Measurements from ENCODE around the gene BHLHE41. TPM values are rescaled to one million over a fixed set of nuclear protein-coding genes. Genes with fewer than 3 reads are reported as not detected.

The BHLHE41 gene
- polyA plus RNA-seq, 1 of the 3 experiments (the other 2 are of a cell fraction), result 16.1 TPM

GRCh38 chr12:26122681-26123481 is 2.0 kb downstream of the BHLHE41 start:
- CTCF ChIA-PET, result interaction anchor here (0.7 to 10.1 kb wide), 25 partner anchors 8 to 687 kb away, joined by 3 to 64 read pairs (median 3); partner anchors contain the start of gene SSPN
- Histone ChIP-seq H3K27ac (ENCODE audit: low read depth in 2 of 2, low read length in 1 of 2) (peak overlapping the region in 1 of 2 experiments; percentile 69; a peak in 2 of 4 replicates), H2AFZ (ENCODE audit: low read depth) (peak overlapping the region; percentile 45; the same call in 1 of the 2 replicates), H3K36me3 (replicated peaks in 1 of 2; ENCODE audit: control insufficient read depth in 1 of 2, insufficient read depth in 2 of 2, low read length in 1 of 2) (no peaks in the 10 kb centered on the region), H3K4me2 (peak overlapping the region; percentile 98), H3K4me3 (ENCODE audit: low read depth in 2 of 2, low read length in 1 of 2) (peak overlapping the region; percentile 65 to 80), H3K9me3 (no peaks in the 10 kb centered on the region), H4K20me1 (ENCODE audit: insufficient read depth) (no peaks in the 10 kb centered on the region), H3K79me2 (ENCODE audit: insufficient read depth) (peaks cover 23% of the 10 kb centered on the region), H3K4me1 (ENCODE audit: control insufficient read depth in 1 of 2, insufficient read depth in 2 of 2, low read depth in 1 of 2, low read length in 1 of 2) (peaks cover 9 to 21% of the 10 kb centered on the region in 2 experiments; a peak in 3 of 4 replicates), H3F3A (replicated peaks; ENCODE audit: insufficient read depth) (peaks cover 23% of the 10 kb centered on the region), H3K9me2 (no peaks in the 10 kb centered on the region), H3K9ac (peak overlapping the region; percentile 97), H3K27me3 (ENCODE audit: insufficient read depth) (no peaks in the 10 kb centered on the region)
- peak; percentile 74 for DNase-seq
- TF ChIP-seq USF1 (IDR thresholded peaks at IDR 0.05; ENCODE audit: borderline replicate concordance, low read depth), result peak; percentile 67; the same call in 1 of the 2 replicates
- TF ChIP-seq SMC3 (IDR thresholded peaks at IDR 0.05; ENCODE audit: low read depth, low read length), result 0 out of 2 replicates have a peak, but pooled peaks have one; percentile 29
- TF ChIP-seq MAX (IDR thresholded peaks at IDR 0.05; ENCODE audit: low read depth), result peak; percentile 97
- TF ChIP-seq CTCF (IDR thresholded peaks at IDR 0.05), result peak; percentile 57
- TF ChIP-seq USF2 (IDR thresholded peaks at IDR 0.05; ENCODE audit: borderline replicate concordance, low read depth, low read length), result no peak
- no peak for TF ChIP-seq ELF1 (IDR thresholded peaks at IDR 0.05)
- peak; percentile 35; the same call in 1 of the 2 replicates for TF ChIP-seq NFIC (IDR thresholded peaks at IDR 0.05; ENCODE audit: borderline replicate concordance)
- TF ChIP-seq RAD21 (IDR thresholded peaks at IDR 0.05; ENCODE audit: low read length), result peak; percentile 63
- peak; percentile 71 for TF ChIP-seq TCF12 (IDR thresholded peaks at IDR 0.05)
- no peak for TF ChIP-seq REST (IDR thresholded peaks at IDR 0.05; ENCODE audit: low read depth, low read length)
- peak; percentile 54 for TF ChIP-seq MXI1 (IDR thresholded peaks at IDR 0.05; ENCODE audit: low read depth, low read length)
- POLR2A ChIA-PET, result no interaction called here
- 2% methylated on average over 28 of the region's 69 CpGs for WGBS (ENCODE audit: low lambda C conversion rate)
